Activated CD4-positive, alpha-beta T cell treated with anti-CD3 and anti-CD28 coated beads, Interleukin-2, Interleukin-6, amounts not matched to agents 100 ng/mL and 50 ng/mL, durations not matched to agents 16 hours and 8 hours (primary cell): ENCODE results near the gene PCK2.

ENCODE experiments used
- DNase-seq: peaks from one replicate; pipeline ENCODE4 v3.0.0-alpha.2; 2020

Gene PCK2

DNA sequence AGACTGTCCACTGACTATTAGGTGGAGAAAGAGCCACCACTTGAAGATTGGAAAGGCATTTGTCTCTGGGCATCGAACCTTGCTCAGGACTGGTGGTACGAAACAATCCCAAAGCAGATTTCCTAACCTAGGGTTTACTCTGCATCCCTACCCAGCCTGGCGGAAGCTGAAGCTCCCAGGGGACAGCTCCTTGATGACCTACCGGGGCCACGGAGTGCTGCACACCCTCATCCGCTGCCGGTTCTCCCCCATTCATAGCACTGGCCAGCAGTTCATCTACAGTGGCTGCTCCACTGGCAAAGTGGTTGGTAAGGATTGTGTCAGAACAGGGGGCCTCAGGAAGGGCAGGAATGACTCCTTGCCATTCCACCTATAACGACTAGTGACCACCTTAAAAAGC lies 27.1 kb downstream of the PCK2 start:
- DNase-seq, result no peak

DNA sequence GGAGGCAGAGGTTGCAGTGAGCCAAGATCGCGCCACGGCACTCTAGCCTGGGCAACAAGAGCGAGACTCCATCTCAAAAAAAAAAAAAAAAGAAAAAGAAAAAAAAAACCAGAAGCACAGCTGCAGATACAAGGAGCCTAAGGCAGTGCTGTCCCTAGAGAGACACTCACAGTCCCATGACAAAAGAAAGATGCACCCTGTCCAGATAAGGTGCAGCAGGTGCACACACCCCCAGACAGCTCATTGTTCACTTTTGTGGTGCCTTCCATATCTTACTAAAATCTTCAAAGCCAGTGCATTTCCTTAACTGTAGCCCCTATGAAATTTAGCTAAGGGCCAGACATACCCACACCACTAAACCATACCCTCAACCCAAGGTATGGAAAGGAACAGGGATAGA lies 28.3 kb downstream of the PCK2 start:
- DNase-seq, result no peak

DNA sequence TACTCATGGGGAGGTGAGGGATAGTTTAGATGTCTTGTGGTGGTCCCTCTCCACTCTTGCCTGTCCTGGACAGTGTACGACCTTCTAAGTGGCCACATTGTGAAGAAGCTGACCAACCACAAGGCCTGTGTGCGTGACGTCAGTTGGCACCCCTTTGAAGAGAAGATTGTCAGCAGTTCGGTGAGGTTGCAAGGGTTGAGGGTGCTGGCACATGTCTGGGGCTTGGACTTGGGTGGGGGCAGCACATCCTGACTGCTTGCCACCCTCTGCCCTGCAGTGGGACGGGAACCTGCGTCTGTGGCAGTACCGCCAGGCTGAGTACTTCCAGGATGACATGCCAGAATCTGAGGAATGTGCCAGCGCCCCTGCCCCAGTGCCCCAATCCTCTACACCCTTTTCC lies 28.8 kb downstream of the PCK2 start:
- DNase-seq, result no peak

DNA sequence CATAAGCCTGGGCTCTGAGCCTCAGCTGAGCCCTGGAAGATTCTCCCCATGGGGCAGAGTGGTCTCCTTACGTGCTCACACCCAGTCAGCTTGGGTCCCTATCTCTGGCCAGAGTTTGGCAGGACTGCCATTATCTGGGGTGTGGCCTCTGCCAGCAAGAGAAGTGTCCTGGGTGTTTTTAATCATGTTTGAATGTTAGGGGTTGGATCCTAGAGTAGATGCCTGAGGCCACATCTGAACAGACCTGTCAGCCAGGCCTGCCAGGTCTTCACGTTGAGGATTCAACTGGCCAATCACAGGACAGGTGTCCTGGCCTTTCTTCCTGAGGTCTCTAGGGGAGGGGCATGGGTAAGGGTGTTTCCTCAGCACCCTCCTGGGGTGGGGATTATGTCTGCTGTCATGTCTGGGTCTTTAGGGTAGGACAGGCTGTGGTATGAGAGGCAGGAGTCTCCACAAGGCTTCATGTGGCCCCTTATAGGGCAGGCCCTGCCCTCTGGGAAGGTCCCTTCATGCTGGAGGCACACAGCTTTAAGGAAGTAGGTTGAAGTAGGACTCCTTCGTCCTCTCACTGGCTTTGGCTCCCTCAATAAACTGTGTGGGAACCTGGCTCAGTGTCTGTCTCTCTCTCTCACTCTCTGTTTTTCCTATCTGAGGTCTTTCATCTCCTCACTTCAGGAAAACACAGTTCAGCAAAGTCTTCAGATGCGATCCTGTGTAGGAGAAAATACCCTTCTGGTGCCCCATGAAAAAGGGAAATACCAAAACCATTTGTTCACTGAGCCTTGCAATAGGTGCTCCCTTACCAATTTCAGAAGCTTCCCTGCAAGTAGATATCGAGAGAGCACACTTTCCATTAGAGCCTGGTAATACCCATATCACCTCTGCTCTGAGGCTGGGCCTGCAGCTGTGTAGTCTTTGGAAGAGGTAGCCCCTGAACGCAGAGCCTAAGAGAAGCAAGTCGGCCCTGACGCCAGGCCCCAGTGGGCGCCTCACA lies 29.6 kb downstream of the PCK2 start:
- no peak for DNase-seq

DNA sequence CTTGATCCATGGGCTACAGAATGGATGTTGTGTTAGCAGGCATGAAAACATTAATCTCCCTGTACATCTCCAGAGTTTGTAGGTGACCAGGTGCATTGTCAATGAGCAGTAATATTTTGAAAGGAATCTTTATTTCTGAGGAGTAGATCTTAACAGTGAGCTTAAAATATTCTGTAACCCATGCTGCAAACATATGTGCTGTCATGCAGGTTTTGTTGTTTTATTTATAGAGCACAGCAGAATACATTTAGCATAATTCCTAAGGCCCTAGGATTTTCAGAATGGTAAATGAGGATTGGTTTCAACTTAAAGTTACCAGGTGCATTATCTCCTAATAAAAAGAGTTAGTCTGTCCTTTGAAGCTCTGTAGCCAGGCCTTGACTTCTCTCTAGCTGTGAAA lies 32.8 kb downstream of the PCK2 start:
- no peak for DNase-seq

DNA sequence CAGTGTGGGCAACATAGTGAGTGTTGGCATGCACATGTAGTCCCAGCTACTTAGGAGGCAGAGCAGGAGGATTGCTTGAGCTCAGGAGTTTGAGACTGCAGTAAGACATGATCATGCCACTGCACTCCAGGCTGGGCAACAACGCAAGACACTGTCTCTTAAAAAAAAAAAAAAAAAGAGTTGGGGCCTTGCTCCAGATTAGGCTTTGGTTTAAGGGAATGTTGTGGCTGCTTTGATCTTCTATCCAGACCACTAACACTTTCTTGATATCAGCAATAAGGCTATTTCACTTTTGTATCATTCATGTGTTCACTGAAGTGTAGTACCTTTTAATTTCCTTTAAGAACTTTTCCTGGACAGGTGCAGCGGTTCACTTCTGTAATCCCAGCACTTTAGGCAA lies 33.6 kb downstream of the PCK2 start:
- DNase-seq, result no peak

DNA sequence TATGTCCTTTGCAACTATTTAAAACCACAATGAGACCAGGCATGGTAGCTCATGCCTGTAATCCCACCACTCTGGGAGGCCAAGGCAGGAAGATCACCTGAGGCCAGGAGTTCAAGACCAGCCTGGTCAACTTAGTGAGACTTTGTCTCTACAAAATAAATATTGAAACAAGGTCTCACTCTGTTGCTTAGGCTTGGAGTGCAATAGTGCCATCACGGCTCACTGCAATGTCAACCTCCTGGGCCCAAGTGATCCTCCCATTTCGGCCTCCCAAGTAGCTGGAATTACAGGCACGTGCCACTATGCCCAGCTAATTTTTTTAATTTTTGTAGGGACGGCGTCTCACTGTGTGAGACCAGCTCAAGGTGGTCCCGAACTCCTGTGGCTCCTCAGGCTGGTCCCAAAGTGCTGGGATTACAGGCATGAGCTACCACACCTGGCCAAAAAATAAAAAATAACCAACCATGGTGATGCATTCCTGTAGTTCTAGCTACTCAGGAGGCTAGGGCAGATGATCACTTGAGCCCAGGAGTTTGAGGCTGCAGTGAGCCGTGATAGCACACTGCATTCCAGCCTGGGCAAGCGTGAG lies 35.4 kb downstream of the PCK2 start:
- no peak for DNase-seq

DNA sequence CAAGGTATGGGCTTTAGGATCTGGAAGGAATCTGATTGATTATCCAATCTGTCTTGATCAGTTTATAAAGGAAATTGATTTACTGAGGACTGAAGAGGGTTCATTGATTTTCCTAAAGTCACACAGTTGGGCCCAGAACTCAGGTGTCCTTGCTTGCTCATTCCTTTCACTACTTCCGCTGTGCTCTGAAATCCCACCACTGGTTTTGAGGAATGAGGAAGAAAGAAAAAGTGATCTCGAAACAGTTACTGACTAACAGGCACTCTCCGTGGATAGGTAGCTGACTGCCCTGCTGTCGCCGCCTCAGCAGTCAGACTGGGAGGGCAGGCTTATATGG lies 36.2 kb downstream of the PCK2 start, which contains the start of gene FITM1:
TSS of gene FITM1 (plus strand) at position 280 of the 337 bp plus-strand sequence. CDS start 905 bp downstream, outside the sequence.
- DNase-seq, result no peak

DNA sequence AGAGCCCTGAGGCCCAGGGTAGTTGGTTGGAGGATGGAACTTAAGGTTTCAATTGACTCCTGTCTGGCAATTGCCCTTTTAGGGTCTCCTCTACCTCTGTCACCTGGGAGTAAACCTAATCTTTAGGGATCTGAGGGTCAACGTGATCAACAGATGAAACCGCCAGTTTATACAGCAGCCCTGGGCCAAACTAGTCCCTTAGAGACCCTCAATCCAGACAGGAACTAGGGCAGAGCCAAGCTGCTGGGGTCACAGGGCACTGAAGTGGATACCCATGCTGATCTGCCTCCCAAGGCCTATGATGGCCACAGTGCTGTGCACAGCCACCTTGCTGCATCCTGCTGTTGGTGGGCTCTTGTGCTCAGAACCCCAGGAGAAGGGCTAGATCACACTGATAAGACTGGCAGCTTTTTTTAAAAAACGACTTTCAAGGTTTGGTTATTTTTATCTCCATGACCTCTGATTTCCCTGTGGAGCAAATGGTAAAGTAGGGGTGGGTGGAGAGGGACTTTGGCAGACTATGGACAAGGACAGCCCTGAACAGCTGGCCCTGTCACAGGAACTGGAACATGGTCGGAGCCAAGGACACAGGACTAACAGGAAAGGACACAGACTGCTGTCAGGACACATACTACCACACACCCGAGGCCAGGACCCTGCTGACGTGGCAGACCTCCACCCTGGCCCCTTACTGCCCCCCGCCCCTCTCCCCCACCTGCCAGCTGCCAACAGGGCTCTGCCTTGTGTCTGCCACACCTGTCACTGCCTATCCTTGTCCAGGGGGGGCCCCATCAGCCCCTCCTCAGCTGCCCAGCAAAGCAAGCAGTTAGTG lies 36.8 kb downstream of the PCK2 start:
- no peak for DNase-seq

DNA sequence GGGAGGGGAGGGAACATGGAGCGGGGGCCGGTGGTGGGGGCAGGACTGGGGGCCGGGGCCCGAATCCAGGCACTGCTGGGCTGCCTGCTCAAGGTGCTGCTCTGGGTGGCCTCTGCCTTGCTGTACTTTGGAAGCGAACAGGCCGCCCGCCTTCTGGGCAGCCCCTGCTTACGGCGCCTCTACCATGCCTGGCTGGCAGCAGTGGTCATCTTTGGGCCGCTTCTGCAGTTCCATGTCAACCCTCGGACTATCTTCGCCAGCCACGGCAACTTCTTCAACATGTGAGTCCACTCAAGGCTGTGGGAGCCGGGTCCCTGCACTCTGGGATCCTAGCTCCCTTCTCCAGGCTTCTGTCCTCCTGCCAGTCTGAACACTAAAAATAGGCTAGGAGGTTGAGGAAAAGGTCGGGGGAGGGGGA lies 37.4 kb downstream of the PCK2 start:
- DNase-seq, result no peak

DNA sequence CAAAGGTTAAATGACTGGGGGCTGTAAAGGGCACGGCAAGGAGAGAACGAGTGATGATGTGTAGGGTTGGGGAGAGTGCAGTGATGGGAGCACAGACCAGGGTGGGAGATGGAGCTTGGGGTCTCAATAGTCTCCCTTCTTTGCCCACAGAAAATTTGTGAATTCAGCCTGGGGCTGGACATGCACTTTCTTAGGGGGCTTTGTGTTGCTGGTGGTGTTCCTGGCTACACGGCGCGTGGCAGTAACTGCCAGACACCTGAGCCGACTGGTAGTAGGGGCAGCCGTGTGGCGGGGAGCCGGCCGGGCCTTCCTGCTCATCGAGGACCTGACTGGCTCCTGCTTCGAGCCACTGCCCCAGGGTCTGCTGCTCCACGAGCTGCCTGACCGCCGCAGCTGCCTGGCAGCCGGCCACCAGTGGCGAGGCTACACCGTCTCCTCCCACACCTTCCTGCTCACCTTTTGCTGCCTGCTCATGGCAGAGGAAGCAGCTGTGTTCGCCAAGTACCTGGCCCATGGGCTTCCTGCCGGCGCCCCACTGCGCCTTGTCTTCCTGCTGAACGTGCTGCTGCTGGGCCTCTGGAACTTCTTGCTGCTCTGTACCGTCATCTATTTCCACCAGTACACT lies 38.1 kb downstream of the PCK2 start:
- DNase-seq, result no peak

DNA sequence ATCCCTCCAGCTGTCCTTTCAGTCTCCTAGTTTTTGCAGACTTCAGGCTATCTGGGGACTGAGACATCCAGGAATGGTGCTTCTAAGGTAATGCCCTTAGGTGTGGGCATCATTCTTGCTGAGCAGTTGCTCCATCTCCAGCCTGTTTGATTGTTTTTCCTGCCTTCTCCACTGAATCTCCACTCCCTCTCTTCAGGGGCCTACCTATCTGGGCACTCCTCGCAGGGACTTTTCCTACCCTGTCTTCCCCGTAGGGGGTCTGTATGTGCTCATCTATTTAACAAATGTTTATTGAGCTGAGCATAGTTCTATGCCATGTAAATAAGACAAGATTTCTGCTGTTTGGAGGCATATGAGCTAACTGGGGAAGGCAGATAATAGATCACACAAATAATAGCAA lies 38.9 kb downstream of the PCK2 start:
- DNase-seq, result no peak

DNA sequence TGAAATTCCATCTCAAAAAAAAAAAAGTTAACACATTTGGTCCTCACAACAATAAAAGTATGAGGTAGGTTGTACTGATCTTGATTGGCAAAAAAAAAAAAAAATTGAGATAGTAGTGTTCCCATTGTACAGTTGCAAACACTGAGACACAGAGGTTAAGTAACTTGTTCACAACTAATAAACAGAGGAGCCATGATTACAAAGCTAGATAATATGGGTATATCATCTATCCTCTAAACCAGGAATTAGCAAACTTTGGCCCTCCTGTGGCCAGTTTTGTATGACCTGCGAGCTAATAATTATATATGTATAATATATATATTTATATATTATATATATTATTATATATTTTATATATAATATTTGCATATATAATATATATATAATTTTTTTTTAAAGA lies 39.6 kb downstream of the PCK2 start:
- DNase-seq, result no peak

DNA sequence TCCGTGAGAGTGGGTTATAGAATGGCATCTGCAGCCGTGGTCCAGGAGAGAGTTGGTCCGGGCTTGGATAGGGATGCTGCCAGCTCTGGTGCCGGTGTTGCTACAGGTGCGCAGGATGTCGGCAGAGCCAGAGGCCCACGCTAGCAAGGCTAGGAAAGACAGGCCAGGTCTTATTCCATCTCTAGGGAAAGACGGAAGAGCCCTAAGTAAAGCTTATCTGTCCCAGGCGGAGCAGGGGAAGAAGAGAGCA lies 41.4 kb downstream of the PCK2 start:
- DNase-seq, result no peak

DNA sequence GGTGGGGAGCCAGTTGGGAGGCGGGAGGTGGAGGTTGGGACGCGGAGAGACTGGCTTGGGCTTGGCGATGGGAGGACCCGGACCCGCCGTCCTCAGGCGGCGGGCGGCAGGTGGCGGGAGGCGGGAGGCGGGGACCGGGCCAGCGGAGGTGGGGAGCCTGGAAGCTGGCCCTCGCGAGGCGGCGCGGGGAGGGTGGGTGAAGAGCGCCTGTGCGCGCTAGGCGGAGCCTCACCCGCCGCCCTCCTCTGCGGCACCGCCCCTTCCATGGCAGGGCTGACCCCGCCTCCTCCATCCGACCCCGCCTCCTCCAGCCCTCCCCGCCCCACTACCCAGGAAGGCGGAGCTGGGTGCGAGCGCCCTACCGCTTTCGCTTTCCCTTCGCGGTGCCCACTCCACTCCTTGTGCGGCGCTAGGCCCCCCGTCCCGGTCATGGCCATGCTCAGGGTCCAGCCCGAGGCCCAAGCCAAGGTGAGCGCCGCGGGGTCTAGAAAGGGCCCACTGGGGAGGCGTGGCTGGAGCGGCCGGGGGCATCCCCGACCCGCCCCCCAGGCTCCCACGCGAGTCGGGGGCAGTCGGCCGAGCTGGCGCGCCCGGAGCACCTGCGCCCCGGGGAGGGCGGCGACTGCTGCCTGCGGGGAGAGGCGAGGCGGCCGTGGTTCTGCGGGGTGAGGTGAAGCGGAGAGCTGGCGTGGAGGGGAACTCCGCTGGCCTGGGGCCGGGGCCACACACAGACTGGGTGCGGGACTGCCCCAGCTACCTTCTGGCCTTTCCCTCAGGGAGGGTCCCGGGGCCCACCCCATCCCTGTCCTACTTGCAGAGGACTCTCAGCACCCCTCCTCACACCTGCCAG lies 41.9 kb downstream of the PCK2 start, which contains the start of gene PSME1:
TSS of gene PSME1 (plus strand) at position 361 of the 850 bp plus-strand sequence. CDS start at position 430, 69 bp downstream.
- DNase-seq, result peak; percentile 96

DNA sequence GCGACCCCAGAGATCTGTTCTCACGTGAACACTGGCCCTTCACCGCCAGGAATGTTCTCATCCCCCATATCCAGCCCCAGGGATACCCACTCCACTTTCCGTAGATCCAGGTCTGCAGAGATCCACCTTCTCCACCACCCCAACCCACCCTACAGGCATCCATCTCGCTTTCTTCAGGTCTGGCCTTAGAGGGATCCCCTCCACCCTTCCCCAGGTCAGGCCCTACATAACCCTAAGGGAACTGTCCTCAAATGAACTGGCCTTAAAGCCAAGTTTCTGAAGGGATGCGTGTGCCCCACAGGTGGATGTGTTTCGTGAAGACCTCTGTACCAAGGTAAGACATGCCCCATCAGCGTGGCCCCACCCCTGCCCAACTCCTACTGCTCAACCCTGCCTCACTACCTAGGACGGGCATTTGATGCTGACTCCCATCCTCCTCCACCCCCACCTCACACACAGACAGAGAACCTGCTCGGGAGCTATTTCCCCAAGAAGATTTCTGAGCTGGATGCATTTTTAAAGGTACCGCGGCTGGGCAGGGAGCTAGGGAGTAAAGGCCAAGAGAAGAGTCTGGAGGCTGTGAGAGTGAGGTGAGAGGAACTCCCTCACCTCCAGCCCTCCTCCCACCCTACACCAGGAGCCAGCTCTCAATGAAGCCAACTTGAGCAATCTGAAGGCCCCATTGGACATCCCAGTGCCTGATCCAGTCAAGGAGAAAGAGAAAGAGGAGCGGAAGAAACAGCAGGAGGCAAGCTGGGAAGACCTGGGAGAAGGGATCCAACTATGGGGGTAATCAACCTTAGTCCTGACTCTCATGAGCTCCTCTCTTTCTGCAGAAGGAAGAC lies 42.8 kb downstream of the PCK2 start:
- peak; percentile 33 for DNase-seq

DNA sequence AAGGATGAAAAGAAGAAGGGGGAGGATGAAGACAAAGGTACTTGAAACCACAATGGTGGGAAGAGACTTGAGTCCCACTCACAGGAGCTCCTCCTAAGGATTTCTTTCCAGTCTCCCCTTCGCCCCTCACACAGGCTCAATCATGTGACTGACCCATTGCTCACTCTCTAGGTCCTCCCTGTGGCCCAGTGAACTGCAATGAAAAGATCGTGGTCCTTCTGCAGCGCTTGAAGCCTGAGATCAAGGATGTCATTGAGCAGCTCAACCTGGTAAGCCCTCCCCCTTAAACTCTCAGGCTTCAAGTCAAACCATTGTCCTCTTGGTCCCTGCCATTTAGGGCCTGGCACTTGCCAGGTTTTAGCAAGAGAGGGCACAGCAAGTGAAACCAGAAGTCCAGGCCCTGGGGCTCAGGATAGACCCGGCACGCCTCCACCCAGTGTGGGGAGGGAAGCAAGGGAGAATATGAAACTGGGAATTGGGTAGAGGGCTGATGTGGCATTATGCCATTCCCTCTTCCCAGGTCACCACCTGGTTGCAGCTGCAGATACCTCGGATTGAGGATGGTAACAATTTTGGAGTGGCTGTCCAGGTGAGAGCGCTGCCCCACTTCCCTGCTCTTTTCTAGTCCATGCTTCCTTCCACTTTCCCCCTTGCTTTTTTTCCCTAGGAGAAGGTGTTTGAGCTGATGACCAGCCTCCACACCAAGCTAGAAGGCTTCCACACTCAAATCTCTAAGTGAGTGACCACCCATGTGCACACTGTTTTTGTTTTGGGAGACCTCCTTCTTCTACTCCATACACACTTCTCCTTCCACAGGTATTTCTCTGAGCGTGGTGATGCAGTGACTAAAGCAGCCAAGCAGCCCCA lies 43.7 kb downstream of the PCK2 start:
- no peak for DNase-seq

DNA sequence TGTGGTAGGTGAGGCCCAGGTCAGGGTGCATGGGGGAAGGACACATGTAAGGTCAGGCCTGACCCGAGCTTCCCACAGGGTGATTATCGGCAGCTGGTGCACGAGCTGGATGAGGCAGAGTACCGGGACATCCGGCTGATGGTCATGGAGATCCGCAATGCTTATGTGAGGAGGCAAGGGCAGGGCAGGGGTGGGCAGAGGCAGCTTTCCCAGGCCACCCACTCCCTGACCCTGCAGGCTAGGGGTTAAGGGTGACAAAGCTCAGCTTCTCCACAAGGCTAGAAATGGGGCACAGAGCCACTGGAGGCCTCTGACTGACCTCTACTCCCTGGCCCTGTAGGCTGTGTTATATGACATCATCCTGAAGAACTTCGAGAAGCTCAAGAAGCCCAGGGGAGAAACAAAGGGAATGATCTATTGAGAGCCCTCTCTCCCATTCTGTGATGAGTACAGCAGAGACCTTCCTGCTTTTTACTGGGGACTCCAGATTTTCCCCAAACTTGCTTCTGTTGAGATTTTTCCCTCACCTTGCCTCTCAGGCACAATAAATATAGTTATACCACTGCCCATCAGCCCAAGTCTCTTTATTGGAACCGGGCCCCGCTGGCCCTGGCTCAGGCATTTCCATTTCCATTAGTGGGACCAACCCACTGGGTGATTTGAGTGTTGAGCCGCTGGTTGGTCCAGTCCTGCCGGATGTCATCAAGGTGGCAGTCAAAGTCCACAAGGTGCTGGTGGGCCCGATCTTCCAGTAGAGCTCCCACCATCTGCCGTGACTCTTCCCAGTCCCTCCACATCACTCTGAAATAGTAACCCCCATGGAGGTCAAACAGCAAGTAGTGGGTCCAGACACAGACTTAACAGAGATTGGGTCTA lies 44.5 kb downstream of the PCK2 start:
- DNase-seq, result no peak

DNA sequence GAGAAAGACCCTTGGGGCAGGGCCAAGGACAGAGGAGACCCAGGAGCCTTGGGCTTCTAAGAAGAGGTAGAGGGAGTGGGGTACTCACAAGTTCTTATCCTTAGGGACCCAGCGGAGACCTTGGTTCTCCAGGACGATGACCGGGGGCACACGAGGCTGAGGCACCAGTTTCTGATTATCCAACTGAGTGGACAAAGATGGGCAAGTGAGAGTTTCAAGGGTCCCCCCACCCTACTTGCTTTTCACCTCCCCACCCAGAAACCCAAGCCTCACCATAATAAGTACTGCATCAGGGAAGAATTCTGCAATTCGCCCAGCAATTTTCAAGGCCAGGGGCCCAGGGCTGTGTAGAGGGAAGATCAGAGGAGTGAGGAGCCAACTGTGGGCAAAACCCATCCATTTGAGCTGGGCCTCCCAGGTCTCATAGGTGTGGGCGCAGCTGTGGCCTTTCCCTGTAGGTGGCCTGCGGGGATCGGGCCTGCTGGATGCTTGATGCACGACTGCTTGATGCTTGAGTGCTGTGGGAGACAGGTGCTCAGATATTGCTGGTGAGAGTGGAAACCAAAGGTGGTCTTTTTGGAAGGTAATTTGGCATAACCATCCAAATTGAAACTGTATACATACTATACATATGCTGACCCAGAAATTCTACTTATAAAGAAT lies 45.3 kb downstream of the PCK2 start:
- peak; percentile 49 for DNase-seq
